ENCODE data around the gene WDR37. TPM values are rescaled to one million over a fixed set of nuclear protein-coding genes. Genes with fewer than 3 reads are reported as not detected.

Gene WDR37
- total RNA-seq, 1 experiment from 2014 or later, result 20.6 TPM

- Histone ChIP-seq H3K4me1 (no peaks in the 10 kb centered on the region), H3K4me3 (ENCODE audit: low read depth, low read length) (no peak overlapping the region), H3K9me3 (no peaks in the 10 kb centered on the region), H3K27me3 (replicated peaks; ENCODE audit: control insufficient read depth, insufficient read depth, low read length) (peaks cover 2% of the 10 kb centered on the region; the same call in 1 of the 2 replicates), H3K36me3 (ENCODE audit: control insufficient read depth, insufficient read depth, low read length) (no peaks in the 10 kb centered on the region)
- Mint-ChIP-seq H3K4me1 (ENCODE audit: low read depth, unreplicated experiment) (no peaks in the 10 kb centered on the region), H3K9me3 (ENCODE audit: unreplicated experiment) (no peaks in the 10 kb centered on the region), H3K27me3 (ENCODE audit: insufficient read depth, unreplicated experiment) (peaks cover 21% of the 10 kb centered on the region), H3K4me3 (ENCODE audit: unreplicated experiment) (no peak overlapping the region), H3K27ac (ENCODE audit: unreplicated experiment) (no peak overlapping the region), H3K36me3 (ENCODE audit: insufficient read depth, unreplicated experiment) (no peaks in the 10 kb centered on the region)
- no peak for TF ChIP-seq CTCF (IDR thresholded peaks at IDR 0.05; ENCODE audit: insufficient read depth in 1 of 2, low read depth in 1 of 2, low read length in 1 of 2, severe bottlenecking in 1 of 2, unreplicated experiment in 1 of 2)
- ChIA-PET CTCF (no interaction called here), POLR2A (no interaction called here)
- DNase-seq, result no peak
- BruUV-seq (replicated peaks), result no TSS peak
- intact Hi-C loops (cut with micrococcal nuclease; ENCODE audit: unreplicated experiment), result no loop called here
Measured at GRCh38 chr10:1163204-1163660, 107.0 kb downstream of the WDR37 start.

GRCh38 chr10:1163831-1164230 lies 107.6 kb downstream of the WDR37 start:
- POLR2A ChIA-PET, result no interaction called here
- H3K4me1 ChIP-seq, result no peaks in the 10 kb centered on the region
- no peaks in the 10 kb centered on the region for H3K9me3 ChIP-seq
- no peaks in the 10 kb centered on the region for H3K4me1 Mint-ChIP-seq (ENCODE audit: low read depth, unreplicated experiment)
- CTCF ChIA-PET, result no interaction called here
- BruUV-seq (replicated peaks), result no TSS peak
- intact Hi-C loops (cut with micrococcal nuclease; ENCODE audit: unreplicated experiment), result no loop called here
- H3K9me3 Mint-ChIP-seq (ENCODE audit: unreplicated experiment), result no peaks in the 10 kb centered on the region
- H3K4me3 Mint-ChIP-seq (ENCODE audit: unreplicated experiment), result no peak overlapping the region
- H3K36me3 Mint-ChIP-seq (ENCODE audit: insufficient read depth, unreplicated experiment), result no peaks in the 10 kb centered on the region
- H3K4me3 ChIP-seq (ENCODE audit: low read depth, low read length), result no peak overlapping the region
- no peaks in the 10 kb centered on the region for H3K36me3 ChIP-seq (ENCODE audit: control insufficient read depth, insufficient read depth, low read length)
- H3K27me3 ChIP-seq (replicated peaks; ENCODE audit: control insufficient read depth, insufficient read depth, low read length), result peaks cover 2% of the 10 kb centered on the region; the same call in 1 of the 2 replicates
- H3K27me3 Mint-ChIP-seq (ENCODE audit: insufficient read depth, unreplicated experiment), result peaks cover 19% of the 10 kb centered on the region
- H3K27ac Mint-ChIP-seq (ENCODE audit: unreplicated experiment), result no peak overlapping the region
- no peak for DNase-seq
- no peak for TF ChIP-seq CTCF (IDR thresholded peaks at IDR 0.05; ENCODE audit: insufficient read depth in 1 of 2, low read depth in 1 of 2, low read length in 1 of 2, severe bottlenecking in 1 of 2, unreplicated experiment in 1 of 2)

GRCh38 chr10:1166101-1166827 lies 110.1 kb downstream of the WDR37 start:
- Histone ChIP-seq H3K36me3 (ENCODE audit: control insufficient read depth, insufficient read depth, low read length) (no peaks in the 10 kb centered on the region), H3K4me1 (no peaks in the 10 kb centered on the region), H3K9me3 (no peaks in the 10 kb centered on the region), H3K27me3 (replicated peaks; ENCODE audit: control insufficient read depth, insufficient read depth, low read length) (peaks cover 2% of the 10 kb centered on the region; the same call in 1 of the 2 replicates), H3K4me3 (ENCODE audit: low read depth, low read length) (no peak overlapping the region)
- no peaks in the 10 kb centered on the region for H3K4me1 Mint-ChIP-seq (ENCODE audit: low read depth, unreplicated experiment)
- CTCF ChIA-PET, result interaction anchor here (0.7 kb wide), 1 partner anchor 91 kb away, joined by 3 read pairs; no protein-coding TSS in a partner anchor
- DNase-seq, result peak in 1 of 2 experiments; percentile 31
- POLR2A ChIA-PET, result no interaction called here
- H3K27ac Mint-ChIP-seq (ENCODE audit: unreplicated experiment), result no peak overlapping the region
- no peaks in the 10 kb centered on the region for H3K36me3 Mint-ChIP-seq (ENCODE audit: insufficient read depth, unreplicated experiment)
- no peaks in the 10 kb centered on the region for H3K9me3 Mint-ChIP-seq (ENCODE audit: unreplicated experiment)
- intact Hi-C loops (cut with micrococcal nuclease; ENCODE audit: unreplicated experiment), result no loop called here
- no TSS peak for BruUV-seq (replicated peaks)
- H3K4me3 Mint-ChIP-seq (ENCODE audit: unreplicated experiment), result no peak overlapping the region
- TF ChIP-seq CTCF (IDR thresholded peaks at IDR 0.05; ENCODE audit: insufficient read depth in 1 of 2, low read depth in 1 of 2, low read length in 1 of 2, severe bottlenecking in 1 of 2, unreplicated experiment in 1 of 2), result no peak
- peaks cover 19% of the 10 kb centered on the region for H3K27me3 Mint-ChIP-seq (ENCODE audit: insufficient read depth, unreplicated experiment)
